ENCODE measurements around the gene SNRPD3. TPM values are rescaled to one million over a fixed set of nuclear protein-coding genes. Genes with fewer than 3 reads are reported as not detected.

The SNRPD3 gene
- polyA plus RNA-seq, 1 of the 3 experiments (the other 2 are of a cell fraction) = 177 TPM

DNA sequence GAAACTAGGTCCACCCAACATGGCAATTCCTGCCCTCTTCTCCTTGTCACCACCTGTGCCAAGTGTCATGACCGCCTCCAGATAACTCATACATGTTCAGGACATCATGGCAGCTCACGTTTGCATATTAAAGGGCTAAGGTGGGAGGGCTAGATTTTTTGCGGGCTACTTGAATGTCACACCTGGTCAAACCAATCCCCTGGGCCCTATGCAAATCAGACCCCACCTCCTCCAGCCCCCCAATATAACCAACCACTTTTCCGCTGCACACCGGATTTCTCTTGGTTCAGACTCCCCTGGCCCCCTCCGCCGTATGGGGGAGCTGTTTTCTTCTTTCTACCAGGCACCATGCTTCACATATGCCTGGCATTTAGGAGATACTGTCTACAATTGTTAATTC, 48.1 kb upstream of the SNRPD3 start:
- Histone ChIP-seq H3F3A (replicated peaks; ENCODE audit: insufficient read depth) (peaks cover 4% of the 10 kb centered on the region), H3K4me1 (ENCODE audit: control insufficient read depth in 1 of 2, insufficient read depth in 2 of 2, low read depth in 1 of 2, low read length in 1 of 2) (no peaks in the 10 kb centered on the region; a peak in 1 of 4 replicates), H3K79me2 (ENCODE audit: insufficient read depth) (no peaks in the 10 kb centered on the region), H3K4me2 (no peak overlapping the region), H3K4me3 (ENCODE audit: low read depth in 2 of 2, low read length in 1 of 2) (no peak overlapping the region), H3K9ac (no peak overlapping the region), H2AFZ (ENCODE audit: low read depth) (no peak overlapping the region), H3K9me3 (no peaks in the 10 kb centered on the region), H3K27ac (ENCODE audit: low read depth in 2 of 2, low read length in 1 of 2) (no peak overlapping the region), H4K20me1 (ENCODE audit: insufficient read depth) (no peaks in the 10 kb centered on the region), H3K27me3 (ENCODE audit: insufficient read depth) (no peaks in the 10 kb centered on the region), H3K36me3 (replicated peaks in 1 of 2; ENCODE audit: control insufficient read depth in 1 of 2, insufficient read depth in 2 of 2, low read length in 1 of 2) (no peaks in the 10 kb centered on the region), H3K9me2 (no peaks in the 10 kb centered on the region)
- no peak for TF ChIP-seq RAD21 (IDR thresholded peaks at IDR 0.05; ENCODE audit: low read length)
- no peak for TF ChIP-seq CHD2 (IDR thresholded peaks at IDR 0.05; ENCODE audit: low read length, partially characterized antibody)
- TF ChIP-seq ELF1 (IDR thresholded peaks at IDR 0.05) = no peak
- no peak for TF ChIP-seq IRF3 (IDR thresholded peaks at IDR 0.05; ENCODE audit: low read depth, low read length)
- no peak for TF ChIP-seq MEF2A (IDR thresholded peaks at IDR 0.05; ENCODE audit: borderline replicate concordance, low read depth)
- TF ChIP-seq TEAD4 (IDR thresholded peaks at IDR 0.05; ENCODE audit: borderline replicate concordance, insufficient read depth) = no peak
- TF ChIP-seq, protein P1, sequence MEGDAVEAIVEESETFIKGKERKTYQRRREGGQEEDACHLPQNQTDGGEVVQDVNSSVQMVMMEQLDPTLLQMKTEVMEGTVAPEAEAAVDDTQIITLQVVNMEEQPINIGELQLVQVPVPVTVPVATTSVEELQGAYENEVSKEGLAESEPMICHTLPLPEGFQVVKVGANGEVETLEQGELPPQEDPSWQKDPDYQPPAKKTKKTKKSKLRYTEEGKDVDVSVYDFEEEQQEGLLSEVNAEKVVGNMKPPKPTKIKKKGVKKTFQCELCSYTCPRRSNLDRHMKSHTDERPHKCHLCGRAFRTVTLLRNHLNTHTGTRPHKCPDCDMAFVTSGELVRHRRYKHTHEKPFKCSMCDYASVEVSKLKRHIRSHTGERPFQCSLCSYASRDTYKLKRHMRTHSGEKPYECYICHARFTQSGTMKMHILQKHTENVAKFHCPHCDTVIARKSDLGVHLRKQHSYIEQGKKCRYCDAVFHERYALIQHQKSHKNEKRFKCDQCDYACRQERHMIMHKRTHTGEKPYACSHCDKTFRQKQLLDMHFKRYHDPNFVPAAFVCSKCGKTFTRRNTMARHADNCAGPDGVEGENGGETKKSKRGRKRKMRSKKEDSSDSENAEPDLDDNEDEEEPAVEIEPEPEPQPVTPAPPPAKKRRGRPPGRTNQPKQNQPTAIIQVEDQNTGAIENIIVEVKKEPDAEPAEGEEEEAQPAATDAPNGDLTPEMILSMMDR (IDR thresholded peaks at IDR 0.05) = no peak
- TF ChIP-seq MXI1 (IDR thresholded peaks at IDR 0.05; ENCODE audit: low read depth, low read length) = no peak
- no peak for TF ChIP-seq JUND (IDR thresholded peaks at IDR 0.05)
- no peak for TF ChIP-seq NRF1 (IDR thresholded peaks at IDR 0.05; ENCODE audit: low read depth, low read length)
- no peak for TF ChIP-seq GABPA (IDR thresholded peaks at IDR 0.05; ENCODE audit: low read depth)
- no peak for TF ChIP-seq REST (IDR thresholded peaks at IDR 0.05; ENCODE audit: low read depth, low read length)
- TF ChIP-seq GATA2 (CRISPR knock-in tag; IDR thresholded peaks at IDR 0.05) = no peak
- TF ChIP-seq TCF12 (IDR thresholded peaks at IDR 0.05) = no peak
- TF ChIP-seq ZBTB33 (IDR thresholded peaks at IDR 0.05; ENCODE audit: borderline replicate concordance, low read depth) = no peak
- TF ChIP-seq FOXJ3 (CRISPR knock-in tag; IDR thresholded peaks at IDR 0.05) = no peak
- no peak for DNase-seq
- ChIA-PET CTCF (interaction anchor here (0.9 to 1.2 kb wide), 4 partner anchors 14 to 183 kb away, joined by 3 read pairs; no protein-coding TSS in a partner anchor), POLR2A (no interaction called here)
- 97% methylated on average over 7 of the region's 7 CpGs for WGBS (ENCODE audit: low lambda C conversion rate)
